ENCODE data around the gene DNASE1L2.
"Not testable (repeated sequence)": the region's sequence is repeated elsewhere in the genome, so short reads cannot be mapped to it uniquely, and the experiment has no call there.

DNASE1L2 gene

GRCh38 chr16:2203119-2203688 lies 33.0 kb upstream of the DNASE1L2 start:
- not testable (repeated sequence) for DNase-seq (ENCODE audit: low read depth in 3 of 3, low spot score in 1 of 3)

GRCh38 chr16:2204416-2205103 lies 31.7 kb upstream of the DNASE1L2 start:
- no peak for DNase-seq (ENCODE audit: low read depth in 3 of 3, low spot score in 1 of 3)

GRCh38 chr16:2205104-2205966 lies 30.9 kb upstream of the DNASE1L2 start, which contains the start of gene MLST8:
MLST8 (plus strand) TSS chr16:2205454; CDS start chr16:2206086, 632 bp downstream.
- peak; percentile 79 to 87 (median 86) for DNase-seq (ENCODE audit: low read depth in 3 of 3, low spot score in 1 of 3)

GRCh38 chr16:2205967-2206313 lies 30.3 kb upstream of the DNASE1L2 start:
- no peak for DNase-seq (ENCODE audit: low read depth in 3 of 3, low spot score in 1 of 3)

GRCh38 chr16:2206420-2206779 lies 29.8 kb upstream of the DNASE1L2 start:
- no peak for DNase-seq (ENCODE audit: low read depth in 3 of 3, low spot score in 1 of 3)

GRCh38 chr16:2206780-2207433 lies 29.3 kb upstream of the DNASE1L2 start:
- no peak for DNase-seq (ENCODE audit: low read depth in 3 of 3, low spot score in 1 of 3)

GRCh38 chr16:2207872-2208271 lies 28.4 kb upstream of the DNASE1L2 start:
- no peak for DNase-seq (ENCODE audit: low read depth in 3 of 3, low spot score in 1 of 3)

- DNase-seq (ENCODE audit: low read depth in 3 of 3, low spot score in 1 of 3), result no peak
These were observed 27.9 kb upstream of the DNASE1L2 start for GRCh38 chr16:2208308-2208707.

- no peak for DNase-seq (ENCODE audit: low read depth in 3 of 3, low spot score in 1 of 3)
These were observed 27.5 kb upstream of the DNASE1L2 start for GRCh38 chr16:2208772-2209171.

- no peak for DNase-seq (ENCODE audit: low read depth in 3 of 3, low spot score in 1 of 3)
These were observed 26.8 kb upstream of the DNASE1L2 start for GRCh38 chr16:2209258-2210008.

- no peak for DNase-seq (ENCODE audit: low read depth in 3 of 3, low spot score in 1 of 3)
These were observed 26.3 kb upstream of the DNASE1L2 start for GRCh38 chr16:2210009-2210332.

- DNase-seq (ENCODE audit: low read depth in 3 of 3, low spot score in 1 of 3), result no peak
These were observed 25.6 kb upstream of the DNASE1L2 start, which contains the start of gene BRICD5 for GRCh38 chr16:2210386-2211365. BRICD5 (minus strand) TSS chr16:2210863; CDS start chr16:2210833, 30 bp downstream.

GRCh38 chr16:2211923-2212347 lies 24.3 kb upstream of the DNASE1L2 start:
- no peak for DNase-seq (ENCODE audit: low read depth in 3 of 3, low spot score in 1 of 3)

GRCh38 chr16:2212362-2213324 lies 23.6 kb upstream of the DNASE1L2 start:
- DNase-seq (ENCODE audit: low read depth in 3 of 3, low spot score in 1 of 3), result no peak

GRCh38 chr16:2213817-2214718 lies 22.2 kb upstream of the DNASE1L2 start:
- no peak for DNase-seq (ENCODE audit: low read depth in 3 of 3, low spot score in 1 of 3)

GRCh38 chr16:2214719-2214968 lies 21.6 kb upstream of the DNASE1L2 start, which contains the start of gene PGP:
PGP (minus strand) TSS chr16:2214840; CDS start chr16:2214777, 63 bp downstream.
- DNase-seq (ENCODE audit: low read depth in 3 of 3, low spot score in 1 of 3), result no peak

GRCh38 chr16:2216330-2216729 lies 19.9 kb upstream of the DNASE1L2 start:
- no peak for DNase-seq (ENCODE audit: low read depth in 3 of 3, low spot score in 1 of 3)

Data from stimulated activated CD4-positive, alpha-beta T cell treated with anti-CD3 and anti-CD28 coated beads, TNF-alpha, amount 100 ng/mL, for 1 hour (primary cell).